ENCODE data around the gene CANT1.
"Not testable (repeated sequence)": the region's sequence is repeated elsewhere in the genome, so short reads cannot be mapped to it uniquely, and the experiment has no call there.

Gene CANT1

GRCh38 chr17:79027274-79027924 is 17.8 kb upstream of the CANT1 start:
- DNase-seq, result no peak

- DNase-seq, result no peak
Observed at GRCh38 chr17:79026376-79027273, 17.1 kb upstream of the CANT1 start.

GRCh38 chr17:79024901-79025737 is 15.6 kb upstream of the CANT1 start:
- no peak for DNase-seq

GRCh38 chr17:79023886-79024771 is 14.6 kb upstream of the CANT1 start, which contains the start of gene C1QTNF1:
TSS of gene C1QTNF1 (plus strand) at chr17:79024169. CDS start at chr17:79043969, 19,800 bp downstream.
- no peak for DNase-seq

GRCh38 chr17:79023180-79023705 is 13.7 kb upstream of the CANT1 start:
- no peak for DNase-seq

- no peak for DNase-seq
Observed at GRCh38 chr17:79022507-79022991, 13.0 kb upstream of the CANT1 start.

GRCh38 chr17:79021929-79022328 is 12.4 kb upstream of the CANT1 start:
- DNase-seq, result not testable (repeated sequence)

GRCh38 chr17:79020631-79021301 is 11.2 kb upstream of the CANT1 start:
- no peak for DNase-seq

GRCh38 chr17:79019632-79020584 is 10.3 kb upstream of the CANT1 start:
- no peak for DNase-seq

- no peak for DNase-seq
Observed at GRCh38 chr17:79019261-79019631, 9.7 kb upstream of the CANT1 start.

- DNase-seq, result no peak
Observed at GRCh38 chr17:79018370-79018695, 8.8 kb upstream of the CANT1 start.

GRCh38 chr17:79017546-79018369 is 8.2 kb upstream of the CANT1 start:
- no peak for DNase-seq

GRCh38 chr17:79014158-79014758 is 4.7 kb upstream of the CANT1 start:
- DNase-seq, result no peak

- DNase-seq, result no peak
Observed at GRCh38 chr17:79012563-79013134, 3.1 kb upstream of the CANT1 start.

- DNase-seq, result no peak
Observed at GRCh38 chr17:79011451-79012147, 2.0 kb upstream of the CANT1 start.

GRCh38 chr17:79010304-79010646 is 711 bp upstream of the CANT1 start:
- DNase-seq, result no peak

GRCh38 chr17:79008666-79009387 is 737 bp downstream of the CANT1 start:
- DNase-seq, result no peak

Measured in NCI-H1436 treated with DMSO at 0.1 percent for 48 hours (cell line).